SU-DHL-6 (cell line): Measurements from ENCODE around the gene VEGFC.

Source experiments
- H2AFZ ChIP-seq: fragments of 200-600 bp; sonication (generic); 2 replicates; pipeline ENCODE4 v1.6.1; 2014; ENCODE audit warnings: low read depth, mild to moderate bottlenecking, moderate library complexity, mixed read lengths, antibody characterized with exemption, low read length; ENCODE audit not compliant: severe bottlenecking
- H3F3A ChIP-seq: fragments of 200-600 bp; shearing (Covaris generic); 2 replicates; pipeline ENCODE4 v1.6.0; 2016; ENCODE audit warnings: antibody characterized with exemption, mild to moderate bottlenecking; ENCODE audit not compliant: insufficient read depth
- H3K27ac ChIP-seq: fragments of 200-600 bp; sonication (generic); 2 replicates; pipeline ENCODE4 v1.5.1; 2016; ENCODE audit warnings: low read depth, mild to moderate bottlenecking, low read length, moderate library complexity, mixed read lengths
- H3K27me3 ChIP-seq: fragments of 200-600 bp; sonication (generic), shearing (Covaris generic); 2 replicates; pipeline ENCODE4 v1.6.0; 2014; ENCODE audit warnings: mild to moderate bottlenecking, low read length
- H3K36me3 ChIP-seq: fragments of 200-600 bp; sonication (generic); 2 replicates; pipeline ENCODE4 v1.6.1; 2014; ENCODE audit warnings: mild to moderate bottlenecking, low read length, mixed read lengths
- H3K4me2 ChIP-seq: fragments of 300-600, 200-600 bp; shearing (Covaris generic), sonication (generic); 2 replicates; pipeline ENCODE4 v1.6.0; 2014; ENCODE audit warnings: low read length, low read depth, mild to moderate bottlenecking; ENCODE audit not compliant: poor library complexity, severe bottlenecking
- H3K4me3 ChIP-seq: fragments of 200-600 bp; sonication (generic); 2 replicates; pipeline ENCODE4 v1.5.1; 2014; ENCODE audit warnings: antibody characterized with exemption, low read length, mild to moderate bottlenecking, mixed read lengths; ENCODE audit not compliant: insufficient read depth, poor library complexity, severe bottlenecking
- H3K79me2 ChIP-seq: fragments of 200-600 bp; sonication (generic); 2 replicates; pipeline ENCODE4 v1.6.1; 2014; ENCODE audit warnings: mild to moderate bottlenecking, low read length, moderate library complexity; ENCODE audit not compliant: insufficient read depth
- H3K9ac ChIP-seq: fragments of 200-600 bp; sonication (generic); 2 replicates; pipeline ENCODE4 v1.7.0; 2014; ENCODE audit warnings: mild to moderate bottlenecking, low read length
- H3K9me2 ChIP-seq: fragments of 200-600 bp; sonication (generic); replicated peaks from 2 replicates; pipeline ENCODE4 v1.6.1; 2014; ENCODE audit warnings: low read length; ENCODE audit not compliant: insufficient read depth
- H3K9me3 ChIP-seq: fragments of 200-600 bp; sonication (generic); 2 replicates; pipeline ENCODE4 v1.6.1; 2014; ENCODE audit warnings: low read length, mixed read lengths; ENCODE audit not compliant: insufficient read depth
- H4K20me1 ChIP-seq: fragments of 200-600 bp; sonication (generic); 2 replicates; pipeline ENCODE4 v1.6.1; 2014; ENCODE audit warnings: low read depth, mild to moderate bottlenecking, antibody characterized with exemption, low read length, moderate library complexity, mixed read lengths
- CTCF ChIP-seq: fragments of 200-600 bp; sonication (generic); IDR thresholded peaks from one replicate; pipeline ENCODE4 v1.5.1; 2017; ENCODE audit warnings: antibody characterized with exemption, mild to moderate bottlenecking, low read length, moderate library complexity; ENCODE audit not compliant: insufficient read depth, poor library complexity, severe bottlenecking
- EZH2phosphoT487 ChIP-seq: fragments of 200-600 bp; sonication (generic), shearing (Covaris generic); conservative IDR thresholded peaks from 2 replicates; pipeline ENCODE4 v1.6.1; 2018; ENCODE audit warnings: mild to moderate bottlenecking, antibody characterized with exemption, low read length, moderate library complexity, mixed read lengths

The VEGFC gene

GRCh38 chr4:176668324-176668723 is 124.4 kb downstream of the VEGFC start:
- TF ChIP-seq EZH2phosphoT487 (no peak), CTCF (no peak)
- H3K9ac ChIP-seq, result no peak overlapping the region
- no peaks in the 10 kb centered on the region for H3K79me2 ChIP-seq
- H3K9me2 ChIP-seq, result no peaks in the 10 kb centered on the region
- H2AFZ ChIP-seq, result no peak overlapping the region
- no peaks in the 10 kb centered on the region for H3K36me3 ChIP-seq
- no peaks in the 10 kb centered on the region for H3K9me3 ChIP-seq
- H3F3A ChIP-seq, result no peaks in the 10 kb centered on the region
- H3K27me3 ChIP-seq, result no peaks in the 10 kb centered on the region
- no peak overlapping the region for H3K4me2 ChIP-seq
- no peak overlapping the region for H3K4me3 ChIP-seq
- H4K20me1 ChIP-seq, result no peaks in the 10 kb centered on the region
- no peak overlapping the region for H3K27ac ChIP-seq

GRCh38 chr4:176664964-176665363 is 127.8 kb downstream of the VEGFC start:
- Histone ChIP-seq H3K36me3 (no peaks in the 10 kb centered on the region), H3K4me3 (no peak overlapping the region), H3K27me3 (no peaks in the 10 kb centered on the region), H3K27ac (no peak overlapping the region), H3K4me2 (no peak overlapping the region), H4K20me1 (no peaks in the 10 kb centered on the region), H3K9ac (no peak overlapping the region), H3F3A (no peaks in the 10 kb centered on the region), H3K9me3 (no peaks in the 10 kb centered on the region), H3K9me2 (no peaks in the 10 kb centered on the region), H2AFZ (no peak overlapping the region), H3K79me2 (no peaks in the 10 kb centered on the region)
- TF ChIP-seq EZH2phosphoT487 (no peak), CTCF (no peak)

GRCh38 chr4:176660561-176660960 is 132.2 kb downstream of the VEGFC start:
- Histone ChIP-seq H3K79me2 (no peaks in the 10 kb centered on the region), H2AFZ (no peak overlapping the region), H3K4me3 (no peak overlapping the region), H3K9me3 (no peaks in the 10 kb centered on the region), H3F3A (no peaks in the 10 kb centered on the region), H3K27me3 (no peaks in the 10 kb centered on the region), H4K20me1 (no peaks in the 10 kb centered on the region), H3K4me2 (no peak overlapping the region), H3K36me3 (no peaks in the 10 kb centered on the region), H3K9me2 (no peaks in the 10 kb centered on the region), H3K27ac (no peak overlapping the region), H3K9ac (no peak overlapping the region)
- no peak for TF ChIP-seq EZH2phosphoT487
- TF ChIP-seq CTCF, result no peak

GRCh38 chr4:176656108-176656507 is 136.6 kb downstream of the VEGFC start:
- Histone ChIP-seq H3K27ac (no peak overlapping the region), H3K9me2 (no peaks in the 10 kb centered on the region), H3K36me3 (no peaks in the 10 kb centered on the region), H3K27me3 (no peaks in the 10 kb centered on the region), H3K9ac (no peak overlapping the region), H3K4me3 (no peak overlapping the region), H3K9me3 (no peaks in the 10 kb centered on the region), H3F3A (no peaks in the 10 kb centered on the region), H2AFZ (no peak overlapping the region), H4K20me1 (no peaks in the 10 kb centered on the region), H3K79me2 (no peaks in the 10 kb centered on the region), H3K4me2 (no peak overlapping the region)
- TF ChIP-seq EZH2phosphoT487, result no peak
- no peak for TF ChIP-seq CTCF
